H1 (cell line): Measurements from ENCODE around the gene KXD1. TPM values are rescaled to one million over a fixed set of nuclear protein-coding genes. Genes with fewer than 3 reads are reported as not detected.

Experiments used
- ATF3 ChIP-seq: IDR thresholded peaks from 2 replicates; pipeline ENCODE4 v1.6.1; 2011; ENCODE audit warnings: low read depth, mild to moderate bottlenecking, low read length; ENCODE audit not compliant: insufficient read depth
- BRCA1 ChIP-seq: IDR thresholded peaks from 2 replicates; pipeline ENCODE4 v1.6.1; 2012; ENCODE audit warnings: low read depth, low read length, improper control_type of control experiment
- E2F6 ChIP-seq: IDR thresholded peaks from 2 replicates; pipeline ENCODE4 v1.6.1; 2012; ENCODE audit warnings: inconsistent platforms
- EZH2 ChIP-seq: fragments of 200-600 bp; sonication (generic); IDR thresholded peaks from 2 replicates; pipeline ENCODE4 v1.7.1; 2012; ENCODE audit warnings: low read depth, mild to moderate bottlenecking, moderate library complexity, low read length, inconsistent platforms; ENCODE audit not compliant: severe bottlenecking
- FOSL1 ChIP-seq: IDR thresholded peaks from 2 replicates; pipeline ENCODE4 v1.6.1; 2011; ENCODE audit warnings: mild to moderate bottlenecking, low read depth, low read length, moderate library complexity; ENCODE audit not compliant: insufficient read depth
- GABPA ChIP-seq: IDR thresholded peaks from 2 replicates; pipeline ENCODE4 v1.6.1; 2011; ENCODE audit warnings: mild to moderate bottlenecking, low read length, moderate library complexity, borderline replicate concordance; ENCODE audit not compliant: insufficient read depth
- GTF2F1 ChIP-seq: IDR thresholded peaks from 2 replicates; pipeline ENCODE4 v1.6.1; 2012; ENCODE audit warnings: low read depth, low read length, improper control_type of control experiment, borderline replicate concordance
- HDAC2 ChIP-seq, 2 experiments: fragments of 300-600 bp in 1 of 2; sonication (generic) in 1 of 2; IDR thresholded peaks; 2 replicates each; pipeline ENCODE4 v1.6.1; 2011 to 2012; ENCODE audit warnings: low read depth in 2 of 2, low read length in 2 of 2, mild to moderate bottlenecking in 2 of 2, moderate library complexity in 2 of 2, borderline replicate concordance in 1 of 2, inconsistent platforms in 1 of 2
- KDM4A ChIP-seq: IDR thresholded peaks from one replicate; pipeline ENCODE4 v1.7.1; 2012; ENCODE audit warnings: low read depth, mild to moderate bottlenecking, moderate library complexity, low read length, inconsistent platforms; ENCODE audit not compliant: severe bottlenecking
- MAFK ChIP-seq: IDR thresholded peaks from 2 replicates; pipeline ENCODE4 v1.6.1; 2012; ENCODE audit warnings: low read depth, mild to moderate bottlenecking, improper control_type of control experiment, low read length
- PHF8 ChIP-seq: fragments of 200-600 bp; sonication (generic); conservative IDR thresholded peaks from 2 replicates; pipeline ENCODE4 v1.7.1; 2012; ENCODE audit warnings: low read depth, mild to moderate bottlenecking, inconsistent platforms, low read length, moderate library complexity
- RFX5 ChIP-seq: IDR thresholded peaks from 2 replicates; pipeline ENCODE4 v1.6.1; 2011; ENCODE audit warnings: low read depth, low read length, improper control_type of control experiment, borderline replicate concordance
- RNF2 ChIP-seq: fragments of 200-900, 300-1000 bp; sonication (generic); IDR thresholded peaks from 2 replicates; pipeline ENCODE4 v1.7.1; 2016; ENCODE audit warnings: borderline replicate concordance, low read depth, mild to moderate bottlenecking, antibody characterized with exemption, low read length; ENCODE audit not compliant: poor library complexity, severe bottlenecking; ENCODE audit errors: missing control alignments
- RXRA ChIP-seq: IDR thresholded peaks from 2 replicates; pipeline ENCODE4 v1.6.1; 2011; ENCODE audit warnings: low read depth, mild to moderate bottlenecking, low read length, moderate library complexity; ENCODE audit not compliant: insufficient read depth
- SIRT6 ChIP-seq: IDR thresholded peaks from one replicate; pipeline ENCODE4 v1.7.1; 2012; ENCODE audit warnings: low read length, inconsistent platforms
- SP1 ChIP-seq: IDR thresholded peaks from 2 replicates; pipeline ENCODE4 v1.6.1; 2011; ENCODE audit warnings: low read depth, low read length
- SP4 ChIP-seq: IDR thresholded peaks from 2 replicates; pipeline ENCODE4 v1.6.1; 2012; ENCODE audit warnings: low read length, inconsistent platforms
- SRF ChIP-seq: IDR thresholded peaks from 2 replicates; pipeline ENCODE4 v1.6.1; 2011; ENCODE audit warnings: mild to moderate bottlenecking, low read depth, low read length, moderate library complexity
- TAF1 ChIP-seq: IDR thresholded peaks from 2 replicates; pipeline ENCODE4 v1.6.1; 2011; ENCODE audit warnings: mild to moderate bottlenecking, low read depth, low read length
- TEAD4 ChIP-seq: IDR thresholded peaks from 2 replicates; pipeline ENCODE4 v1.6.1; 2012; ENCODE audit warnings: low read depth, low read length, inconsistent platforms, mixed read lengths
- polyA plus RNA-seq, 7 experiments: library from polyadenylated mRNA; depleted of rRNA in 3 of 7; stranded (reverse) in 5 of 7; unstranded in 2 of 7; fragments of >200 nt in 5 of 7; fragments of 200-250 nt in 2 of 7; gene quantifications; 1 replicate in 5 of 7; 2 replicates in 1 of 7; 4 replicates in 1 of 7; pipeline versions ENCODE4 v1.2.1 to v1.2.3, GENCODE V29; 2011 to 2013; ENCODE audit warnings: missing spikeins in 2 of 7, mixed read lengths in 2 of 7
- total RNA-seq: library from RNA; stranded (reverse); fragmentation: NEBNext Ultra II Directional; extraction: Animal tissue kit (Norgen Biotek cat#: 25700); gene quantifications from 2 replicates; pipeline ENCODE4 v1.2.1, GENCODE V29; 2021

KXD1 gene
- total and polyA plus RNA-seq, 2 of the 8 experiments (the other 6 are each of a cell fraction or from before 2014, with no cell fraction given): 115 to 267 TPM

GRCh38 chr19:18590273-18591272 lies 32.9 kb downstream of the KXD1 start (continued):
- TF ChIP-seq ATF3 (no peak), GTF2F1 (no peak), MAFK (no peak), PHF8 (no peak; the same call in 1 of the 2 replicates), SIRT6 (no peak), GABPA (no peak), RFX5 (no peak), BRCA1 (no peak), KDM4A (no peak), E2F6 (no peak; the same call in 1 of the 2 replicates), TAF1 (peak; percentile 72), TEAD4 (no peak; the same call in 1 of the 2 replicates), SRF (no peak), FOSL1 (no peak), SP1 (peak; percentile 67; the same call in 1 of the 2 replicates), RXRA (no peak), EZH2 (no peak), RNF2 (no peak), HDAC2 (IDR thresholded peaks at IDR 0.05; ENCODE audit: borderline replicate concordance in 1 of 2, low read depth in 2 of 2, low read length in 2 of 2) (peak; percentile 58 to 59; a peak in 1 of 4 replicates), SP4 (peak; percentile 58; the same call in 1 of the 2 replicates)
